Trophoblast cell (in vitro differentiated cells and primary cell): ENCODE data around the gene ASAP3.

ENCODE experiments used
- DNase-seq, 2 donors: peaks; one replicate each; pipeline ENCODE4 v3.0.0-alpha.2; 2016
- H2AFZ ChIP-seq: 2 replicates; pipeline ENCODE4 v1.6.1; 2013; ENCODE audit warnings: low read length, moderate library complexity, mild to moderate bottlenecking; ENCODE audit not compliant: insufficient read depth, poor library complexity
- H2AK5ac ChIP-seq: 2 replicates; pipeline ENCODE4 v1.6.1; 2013; ENCODE audit warnings: mild to moderate bottlenecking, low read length
- H2BK120ac ChIP-seq: 2 replicates; pipeline ENCODE4 v1.6.1; 2013; ENCODE audit warnings: low read length, mild to moderate bottlenecking, moderate library complexity; ENCODE audit not compliant: insufficient read depth, poor library complexity
- H2BK12ac ChIP-seq: 2 replicates; pipeline ENCODE4 v1.6.1; 2013; ENCODE audit warnings: mild to moderate bottlenecking, low read length, moderate library complexity
- H2BK5ac ChIP-seq: 2 replicates; pipeline ENCODE4 v1.6.1; 2013; ENCODE audit warnings: low read length, low read depth, moderate library complexity, mild to moderate bottlenecking; ENCODE audit not compliant: poor library complexity
- H3K14ac ChIP-seq: 2 replicates; pipeline ENCODE4 v1.6.1; 2013; ENCODE audit warnings: mild to moderate bottlenecking, low read length
- H3K18ac ChIP-seq: 2 replicates; pipeline ENCODE4 v1.6.1; 2013; ENCODE audit warnings: mild to moderate bottlenecking, low read length
- H3K23ac ChIP-seq: 2 replicates; pipeline ENCODE4 v1.6.1; 2013; ENCODE audit warnings: low read length
- H3K27ac ChIP-seq: 2 replicates; pipeline ENCODE4 v1.5.1; 2013; ENCODE audit warnings: low read depth, mild to moderate bottlenecking, inconsistent platforms, low read length, moderate library complexity
- H3K27me3 ChIP-seq: 2 replicates; pipeline ENCODE4 v1.6.1; 2013; ENCODE audit warnings: inconsistent platforms, mild to moderate bottlenecking, low read length, moderate library complexity; ENCODE audit not compliant: insufficient read depth
- H3K36me3 ChIP-seq, 2 experiments: 1 replicate in 1 of 2; 2 replicates in 1 of 2; pipeline ENCODE4 v1.6.1; 2013; ENCODE audit warnings: low read length in 2 of 2, mild to moderate bottlenecking in 2 of 2, moderate library complexity in 1 of 2; ENCODE audit not compliant: insufficient read depth in 2 of 2, control insufficient read depth in 1 of 2
- H3K4ac ChIP-seq: 2 replicates; pipeline ENCODE4 v1.6.1; 2013; ENCODE audit warnings: low read depth, mild to moderate bottlenecking, low read length, moderate library complexity
- H3K4me1 ChIP-seq, 2 experiments: 1 replicate in 1 of 2; 2 replicates in 1 of 2; pipeline ENCODE4 v1.6.1; 2013; ENCODE audit warnings: low read length in 2 of 2, mild to moderate bottlenecking in 2 of 2, moderate library complexity in 1 of 2; ENCODE audit not compliant: insufficient read depth in 2 of 2, control insufficient read depth in 1 of 2
- H3K4me2 ChIP-seq: 2 replicates; pipeline ENCODE4 v1.6.1; 2013; ENCODE audit warnings: inconsistent platforms, mild to moderate bottlenecking, low read length, moderate library complexity
- H3K4me3 ChIP-seq: 2 replicates; pipeline ENCODE4 v1.5.1; 2013; ENCODE audit warnings: mild to moderate bottlenecking, low read depth, low read length, inconsistent platforms
- H3K79me1 ChIP-seq: one replicate; pipeline ENCODE4 v1.6.1; 2013; ENCODE audit warnings: low read length
- H3K79me2 ChIP-seq: 2 replicates; pipeline ENCODE4 v1.6.1; 2013; ENCODE audit warnings: low read length, mild to moderate bottlenecking; ENCODE audit not compliant: control insufficient read depth, insufficient read depth, poor library complexity
- H3K9ac ChIP-seq: 2 replicates; pipeline ENCODE4 v1.6.1; 2013; ENCODE audit warnings: mild to moderate bottlenecking, low read length
- H3K9me3 ChIP-seq: 2 replicates; pipeline ENCODE4 v1.6.1; 2013; ENCODE audit warnings: low read depth, mild to moderate bottlenecking, control low read depth, inconsistent platforms, low read length; ENCODE audit not compliant: insufficient read depth
- H4K12ac ChIP-seq: 2 replicates; pipeline ENCODE4 v1.6.1; 2013; ENCODE audit warnings: low read depth, mild to moderate bottlenecking, low read length, moderate library complexity
- H4K8ac ChIP-seq: 2 replicates; pipeline ENCODE4 v1.6.1; 2013; ENCODE audit warnings: low read depth, mild to moderate bottlenecking, low read length, moderate library complexity
- H4K91ac ChIP-seq: one replicate; pipeline ENCODE4 v1.6.1; 2013; ENCODE audit warnings: low read depth, mild to moderate bottlenecking, low read length, moderate library complexity
- WGBS: extraction: QIAGEN DNeasy Blood & Tissue Kit; methylation state at CpG from one replicate; pipeline ENCODE4 v1.1.7; 2013; ENCODE audit warnings: missing lambda C conversion rate; ENCODE audit not compliant: insufficient read length, insufficient coverage; ENCODE audit errors: extremely low coverage; 5-methylcytosine and 5-hydroxymethylcytosine counted together

The ASAP3 gene

DNA sequence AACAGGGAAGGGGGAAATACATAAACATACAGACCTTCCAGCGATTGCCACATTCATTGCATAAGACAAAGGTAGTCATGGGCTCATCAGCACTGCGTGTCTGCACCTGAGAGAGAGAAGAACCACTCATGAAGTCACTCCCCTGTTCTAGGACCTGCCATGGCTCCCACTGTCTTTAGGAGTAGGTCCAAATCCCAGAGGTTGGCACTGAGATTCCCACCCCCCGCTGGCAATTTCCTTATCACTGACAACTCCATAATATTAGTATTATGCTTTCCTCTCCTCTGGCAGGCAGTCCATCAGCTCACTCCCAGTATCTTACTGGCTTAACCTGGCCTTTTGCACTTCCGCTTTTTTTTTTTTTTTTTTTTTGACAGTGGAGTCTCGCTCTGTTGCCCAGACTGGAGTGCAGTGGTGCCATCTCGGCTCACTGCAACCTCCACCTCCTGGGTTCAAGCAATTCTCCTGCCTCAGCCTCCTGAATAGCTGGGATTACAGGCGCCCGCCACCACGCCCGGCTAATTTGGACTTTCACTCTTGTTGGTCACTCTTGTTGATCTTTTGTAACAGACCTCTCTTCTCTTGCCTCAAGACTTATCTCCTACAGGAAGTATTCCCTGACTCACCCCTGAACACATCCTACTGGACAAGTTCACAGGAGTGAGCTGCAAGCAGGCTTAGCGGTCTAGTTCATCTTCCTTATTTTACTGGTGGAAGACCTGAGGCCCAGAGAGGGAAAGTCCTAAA is 99.5 kb downstream of the ASAP3 start:
- peaks cover 16 to 19% of the 10 kb centered on the region in 2 experiments for H3K4me1 ChIP-seq
- H2BK120ac ChIP-seq: no peak overlapping the region
- no peak overlapping the region for H4K91ac ChIP-seq
- no peak overlapping the region for H3K18ac ChIP-seq
- H3K4me3 ChIP-seq: no peak overlapping the region
- peaks cover 1% of the 10 kb centered on the region for H3K9me3 ChIP-seq
- H3K79me1 ChIP-seq: peaks cover 8% of the 10 kb centered on the region
- no peak overlapping the region for H4K12ac ChIP-seq
- peak; percentile 82 to 90 for DNase-seq
- no peak overlapping the region for H2BK12ac ChIP-seq
- H3K4ac ChIP-seq: no peak overlapping the region
- H3K27me3 ChIP-seq: no peaks in the 10 kb centered on the region
- no peak overlapping the region for H3K23ac ChIP-seq
- H3K4me2 ChIP-seq: no peak overlapping the region
- no peak overlapping the region for H3K27ac ChIP-seq
- WGBS: no CpG with 5 or more reads among the region's 11 CpGs
- H2AFZ ChIP-seq: no peak overlapping the region
- H2AK5ac ChIP-seq: no peak overlapping the region
- H3K9ac ChIP-seq: no peak overlapping the region
- H2BK5ac ChIP-seq: no peak overlapping the region
- H3K14ac ChIP-seq: no peak overlapping the region
- no peak overlapping the region for H4K8ac ChIP-seq
- no peaks in the 10 kb centered on the region for H3K79me2 ChIP-seq
- no peaks in the 10 kb centered on the region for H3K36me3 ChIP-seq

DNA sequence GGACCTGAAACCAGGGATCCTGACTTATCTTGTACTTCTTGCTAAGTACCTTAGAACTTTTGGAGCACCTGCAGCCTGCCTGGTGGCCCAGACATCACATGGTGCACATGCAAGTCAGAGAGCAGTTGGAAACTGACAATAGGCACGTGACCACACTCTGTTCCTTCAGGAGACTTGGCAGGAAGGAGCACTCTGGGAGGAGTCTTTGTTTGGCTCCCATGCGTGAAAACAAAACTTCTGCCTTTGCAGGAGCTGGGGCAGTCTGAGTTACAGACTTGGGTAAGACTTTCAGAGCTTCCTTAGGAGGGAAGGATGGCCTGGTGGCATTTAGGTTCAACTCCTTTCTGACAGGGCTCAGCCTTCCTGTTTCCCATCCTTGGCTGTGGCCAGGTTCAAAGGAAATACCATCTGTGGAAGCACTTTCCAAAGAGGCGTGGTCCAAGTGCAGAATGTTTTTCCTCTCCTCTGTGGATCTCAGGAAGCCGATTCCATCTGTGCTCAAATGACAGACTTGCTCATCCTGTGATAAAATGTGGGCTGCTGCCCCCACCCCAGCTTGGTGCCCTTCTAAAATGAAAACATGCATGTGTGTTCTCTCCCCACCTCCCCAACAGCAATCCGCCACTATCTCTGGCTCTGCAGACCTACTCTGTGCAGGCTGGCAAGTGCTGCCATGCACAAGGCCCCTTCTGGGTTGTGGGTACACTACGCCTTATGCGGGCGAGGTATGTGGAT is 100.2 kb downstream of the ASAP3 start:
- Histone ChIP-seq H2AFZ (no peak overlapping the region), H3K4me3 (no peak overlapping the region), H3K9ac (no peak overlapping the region), H3K14ac (no peak overlapping the region), H3K79me2 (no peaks in the 10 kb centered on the region), H3K36me3 (no peaks in the 10 kb centered on the region), H3K4me2 (no peak overlapping the region), H3K27ac (no peak overlapping the region), H3K4me1 (peaks cover 16 to 19% of the 10 kb centered on the region in 2 experiments), H2BK5ac (no peak overlapping the region), H4K12ac (no peak overlapping the region), H3K23ac (no peak overlapping the region), H2AK5ac (no peak overlapping the region), H3K18ac (no peak overlapping the region), H3K9me3 (peaks cover 1% of the 10 kb centered on the region), H2BK120ac (peak overlapping the region; percentile 10), H3K79me1 (peaks cover 8% of the 10 kb centered on the region), H4K91ac (no peak overlapping the region), H2BK12ac (no peak overlapping the region), H3K4ac (no peak overlapping the region), H4K8ac (no peak overlapping the region), H3K27me3 (no peaks in the 10 kb centered on the region)
- DNase-seq: peak in 1 of 2 donors; percentile 48
- no CpG with 5 or more reads among the region's 8 CpGs for WGBS

DNA sequence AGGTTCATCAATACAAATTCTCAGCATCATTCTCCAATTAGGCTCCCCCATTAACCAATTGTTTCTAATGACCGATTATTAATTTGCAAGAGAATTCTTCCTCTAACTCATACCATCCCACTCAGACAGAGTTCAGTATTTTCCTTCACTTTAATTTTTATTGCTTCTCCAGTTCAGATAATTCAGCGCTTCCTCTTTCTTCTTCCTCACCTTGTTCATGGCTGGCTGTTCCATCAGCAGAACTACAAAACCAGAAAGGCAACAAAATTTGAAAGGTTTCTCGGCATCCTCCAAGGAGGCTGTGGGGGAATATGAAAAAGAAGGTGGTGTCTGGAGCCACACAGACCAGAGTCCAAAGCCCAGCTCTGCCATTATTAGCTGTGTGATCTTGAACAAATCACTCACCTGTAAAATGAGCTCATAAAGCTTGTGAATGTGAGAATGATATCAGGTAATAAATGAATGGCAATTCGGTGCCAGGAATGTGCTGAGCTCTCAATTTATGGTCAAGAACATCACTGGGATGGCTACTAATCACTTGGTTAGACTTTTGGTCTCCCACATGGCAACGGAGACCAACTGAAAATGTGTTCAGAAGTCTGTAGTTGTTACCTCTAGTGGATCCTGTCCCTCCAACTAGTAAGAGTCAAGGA is 102.6 kb downstream of the ASAP3 start:
- H3K36me3 ChIP-seq: no peaks in the 10 kb centered on the region

DNA sequence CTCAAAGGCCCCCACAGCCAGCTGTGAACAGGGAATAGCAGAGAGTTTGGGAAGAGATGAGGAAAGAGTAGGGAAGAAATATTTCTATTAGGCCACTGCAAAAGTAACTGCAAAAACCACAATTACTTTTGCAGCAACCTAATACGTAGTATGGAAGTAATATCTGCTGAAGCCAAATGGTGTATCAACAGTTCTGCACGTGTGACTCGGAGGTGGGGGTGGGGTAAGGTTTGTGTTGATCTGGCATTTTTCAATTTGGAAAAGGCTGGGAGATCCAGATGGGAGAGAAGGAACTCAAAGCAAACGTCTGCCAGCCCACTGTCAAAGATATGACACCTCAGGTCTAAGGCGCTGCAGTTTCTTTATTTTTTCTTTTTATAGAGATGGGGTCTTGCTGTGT is 103.3 kb downstream of the ASAP3 start:
- Histone ChIP-seq H3K9ac (no peak overlapping the region), H3K18ac (no peak overlapping the region), H2BK120ac (no peak overlapping the region), H3K4me3 (no peak overlapping the region), H3K27me3 (no peaks in the 10 kb centered on the region), H3K14ac (no peak overlapping the region), H3K79me2 (no peaks in the 10 kb centered on the region), H3K4ac (no peak overlapping the region), H2BK5ac (no peak overlapping the region), H3K27ac (no peak overlapping the region), H2BK12ac (no peak overlapping the region), H3K23ac (no peak overlapping the region), H4K8ac (no peak overlapping the region), H2AFZ (no peak overlapping the region), H4K91ac (no peak overlapping the region), H3K4me2 (no peak overlapping the region), H3K79me1 (peaks cover 8% of the 10 kb centered on the region), H3K9me3 (no peaks in the 10 kb centered on the region), H2AK5ac (no peak overlapping the region), H3K4me1 (peaks cover 14 to 18% of the 10 kb centered on the region in 2 experiments), H3K36me3 (no peaks in the 10 kb centered on the region), H4K12ac (no peak overlapping the region)
- WGBS: no CpG with 5 or more reads among the region's 5 CpGs
- DNase-seq: no peak

More for the DNA sequence above, 102.6 kb downstream of the ASAP3 start:
- H4K8ac ChIP-seq: no peak overlapping the region
- no peak overlapping the region for H3K18ac ChIP-seq
- H3K9ac ChIP-seq: no peak overlapping the region
- H2AFZ ChIP-seq: no peak overlapping the region
- peaks cover 11% of the 10 kb centered on the region for H3K79me1 ChIP-seq
- no peak overlapping the region for H2BK5ac ChIP-seq
- no peak overlapping the region for H3K4ac ChIP-seq
- H3K14ac ChIP-seq: no peak overlapping the region
- H3K27ac ChIP-seq: no peak overlapping the region
- H3K4me2 ChIP-seq: no peak overlapping the region
- no CpG with 5 or more reads among the region's 5 CpGs for WGBS
- peaks cover 16 to 22% of the 10 kb centered on the region in 2 experiments for H3K4me1 ChIP-seq
- H3K79me2 ChIP-seq: no peaks in the 10 kb centered on the region
- H4K12ac ChIP-seq: no peak overlapping the region
- no peaks in the 10 kb centered on the region for H3K27me3 ChIP-seq
- H3K9me3 ChIP-seq: no peaks in the 10 kb centered on the region
- no peak for DNase-seq
- no peak overlapping the region for H2AK5ac ChIP-seq
- H2BK12ac ChIP-seq: no peak overlapping the region
- peak overlapping the region; percentile 24 for H3K23ac ChIP-seq
- H2BK120ac ChIP-seq: no peak overlapping the region
- H4K91ac ChIP-seq: no peak overlapping the region
- H3K4me3 ChIP-seq: no peak overlapping the region
